Lung microvascular endothelial cell (primary cell): Measurements from ENCODE around the gene RBCK1. TPM values are rescaled to one million over a fixed set of nuclear protein-coding genes. Genes with fewer than 3 reads are reported as not detected.

Experiments
- DNase-seq, 2 donors: peaks; one replicate each; pipeline versions ENCODE4 v3.0.0 to v3.0.0-alpha.2; 2010; ENCODE audit warnings: low read depth in 2 of 2
- total RNA-seq: library from RNA; depleted of rRNA; stranded (reverse); fragments of >200 nt; gene quantifications from 2 replicates; pipeline ENCODE4 v1.2.1, GENCODE V29; 2014

The RBCK1 gene
- total RNA-seq, 1 donor from 2014 or later = 76.6 TPM

DNA sequence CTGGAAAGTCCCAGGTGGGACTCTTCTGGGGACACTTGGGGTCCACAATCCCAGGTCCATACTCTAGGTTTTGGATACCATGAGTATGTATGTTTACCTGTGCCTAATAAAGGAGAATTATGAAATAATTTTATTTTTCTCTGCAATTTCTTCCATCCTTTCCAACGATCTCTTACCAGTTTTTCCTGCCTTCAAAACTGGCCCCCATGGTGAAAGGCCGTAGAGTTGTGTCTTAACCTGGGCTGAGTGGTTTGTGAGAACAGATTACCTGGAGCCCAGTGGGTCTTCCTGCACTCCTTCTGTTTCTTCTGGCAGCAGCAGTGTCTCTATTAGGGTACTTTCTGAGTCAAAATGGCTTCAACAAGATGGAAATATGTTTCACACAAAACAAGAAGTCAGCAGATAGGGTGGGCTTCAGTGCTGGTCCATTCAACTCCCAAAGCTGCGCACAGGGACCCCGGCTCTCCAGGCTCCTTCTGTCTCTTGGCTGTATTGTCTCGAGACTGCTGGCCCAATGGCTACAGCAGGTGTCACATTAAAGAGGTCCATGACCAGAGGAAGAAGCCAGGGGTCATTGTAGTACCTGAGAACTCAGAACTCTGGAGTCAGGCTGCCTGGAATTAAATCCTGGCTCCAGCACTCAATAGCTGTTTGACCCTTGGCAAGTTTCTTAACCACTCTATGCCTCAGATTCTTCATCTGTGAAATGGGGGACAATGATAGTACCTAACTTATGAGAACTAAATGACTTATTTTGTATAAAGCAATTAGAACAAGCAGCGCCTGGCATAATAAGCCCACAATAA, 10.5 kb upstream of the RBCK1 start:
- no peak for DNase-seq

DNA sequence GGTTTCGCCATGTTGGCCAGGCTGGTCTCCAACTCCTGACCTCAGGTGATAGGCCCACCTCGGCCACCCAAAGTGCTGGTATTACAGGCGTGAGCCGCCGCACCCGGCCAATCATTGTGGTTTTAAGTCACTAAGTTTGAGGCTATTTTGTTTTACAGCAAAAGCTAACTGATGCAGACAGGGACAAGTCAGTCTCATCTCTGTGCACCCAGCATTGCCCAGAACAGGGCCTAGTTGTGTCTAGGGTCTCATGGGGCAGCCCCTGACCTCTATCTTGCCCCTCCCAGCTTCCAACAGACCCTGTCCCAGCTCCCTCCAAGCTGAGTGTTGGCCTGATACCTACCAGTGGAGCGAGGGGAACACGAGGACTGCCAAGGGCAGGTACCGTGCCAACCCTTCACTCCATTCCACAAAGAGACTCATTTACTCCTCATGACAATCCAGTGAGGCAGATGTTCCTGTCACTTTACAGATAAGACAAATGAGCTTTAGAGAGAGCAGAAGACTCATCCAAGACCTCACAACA, 8.9 kb upstream of the RBCK1 start:
- no peak for DNase-seq

DNA sequence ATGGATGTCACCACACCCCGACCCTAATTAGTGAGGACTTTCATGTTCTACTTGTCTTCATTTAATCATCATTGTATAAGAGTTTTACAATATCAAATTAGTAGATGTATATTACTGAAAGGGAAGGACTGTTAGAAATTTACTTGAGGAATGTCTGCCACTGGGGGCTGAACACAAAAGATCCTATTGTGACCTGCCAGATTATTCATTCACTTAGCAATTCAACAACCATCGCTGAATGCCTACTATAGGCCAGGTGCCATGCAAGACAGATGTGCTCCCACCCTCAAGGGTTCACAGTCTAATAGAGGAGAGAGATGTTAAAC, 8.0 kb upstream of the RBCK1 start:
- no peak for DNase-seq

DNA sequence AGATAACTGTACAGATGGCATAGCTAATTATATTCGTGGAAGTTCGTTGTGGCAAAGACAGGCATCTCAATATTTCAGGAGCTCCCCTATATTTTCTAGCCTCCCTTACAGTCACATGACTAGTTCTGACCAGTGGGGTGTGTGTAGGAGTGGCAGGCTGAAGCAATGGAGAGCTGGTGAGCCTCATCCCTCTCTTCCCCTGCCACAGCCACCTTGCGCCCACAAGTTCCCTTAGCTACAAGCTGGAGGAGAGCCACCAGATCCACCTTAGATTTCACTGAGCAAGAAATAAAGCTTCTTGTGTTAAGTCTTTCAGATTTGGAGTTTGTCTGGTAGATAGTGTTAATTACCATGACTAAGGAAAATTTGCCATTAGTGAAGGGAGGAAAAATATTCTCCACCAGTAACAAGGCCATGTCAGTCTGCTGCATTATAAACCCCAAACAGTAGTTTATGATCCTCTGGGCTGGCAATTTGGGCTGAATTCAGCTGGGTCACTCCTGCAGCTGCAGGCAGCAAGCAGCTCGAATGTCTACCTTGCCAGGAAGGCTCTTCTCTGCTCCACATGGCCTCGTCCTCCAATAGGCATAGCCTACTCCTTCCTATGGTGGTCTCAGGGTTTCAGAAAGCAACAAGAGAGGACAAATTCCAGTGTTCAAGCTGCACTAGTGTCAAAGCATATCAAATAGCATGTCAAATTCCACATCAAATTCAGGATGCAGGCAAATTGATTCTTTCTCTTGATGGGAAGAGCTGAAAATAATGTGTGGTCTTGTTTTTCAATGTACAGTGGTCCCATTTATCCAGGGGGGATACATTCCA, 7.4 kb upstream of the RBCK1 start:
- no peak for DNase-seq

DNA sequence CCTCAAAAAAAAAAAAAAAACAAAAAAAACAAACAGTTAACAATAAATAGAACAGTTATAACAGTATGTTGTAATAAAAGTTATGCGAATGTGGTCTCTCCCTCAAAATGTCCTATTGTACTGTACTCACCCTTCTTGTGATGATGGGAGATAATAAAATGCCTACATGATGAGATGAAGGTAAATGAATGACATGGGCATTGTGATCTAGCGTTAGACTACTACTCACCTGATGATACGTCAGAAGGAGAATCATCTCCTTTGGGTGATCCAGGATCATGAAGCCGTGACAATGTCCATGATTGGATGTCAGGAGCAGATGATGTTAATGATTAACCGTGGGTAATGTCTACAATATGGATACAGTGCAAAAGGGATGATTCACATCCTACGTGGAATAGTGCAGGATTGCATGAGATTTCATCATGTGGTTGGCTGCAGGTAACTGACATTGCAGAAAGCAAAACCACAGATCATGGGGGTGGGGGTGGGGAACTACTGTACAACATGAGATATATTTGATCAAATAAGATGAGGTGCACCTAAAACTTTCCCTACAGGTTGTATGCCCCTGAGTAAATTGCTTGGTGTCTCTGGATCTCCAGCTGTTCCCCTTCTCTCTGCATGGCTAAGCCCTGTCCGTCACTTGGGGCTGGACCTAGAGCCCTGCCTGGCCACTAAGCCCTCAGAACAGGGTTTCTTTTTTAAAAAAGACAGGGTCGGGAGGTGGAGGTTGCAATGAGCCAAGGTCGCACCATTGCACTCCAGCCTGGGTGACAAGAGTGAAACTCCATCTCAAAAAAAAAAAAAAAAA, 6.2 kb upstream of the RBCK1 start:
- DNase-seq = no peak

DNA sequence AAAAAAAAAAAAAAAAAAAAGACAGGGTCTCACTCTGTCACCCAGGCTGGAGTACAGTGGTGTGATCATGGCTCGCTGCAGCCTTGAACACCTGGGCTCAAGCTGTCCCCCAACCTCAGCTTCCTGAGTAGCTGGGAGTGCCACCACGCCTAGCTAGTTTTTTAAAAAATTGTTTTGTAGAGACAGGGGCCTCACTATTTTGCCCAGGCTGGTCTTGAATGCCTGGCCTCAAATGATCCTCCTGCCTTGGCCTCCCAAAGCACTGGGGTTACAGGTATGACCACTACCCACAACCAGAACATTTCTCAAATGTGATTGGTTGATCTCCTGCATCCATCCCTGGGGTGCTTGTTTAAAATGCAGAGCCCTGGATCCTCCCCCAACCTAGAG, 5.6 kb upstream of the RBCK1 start:
- no peak for DNase-seq

DNA sequence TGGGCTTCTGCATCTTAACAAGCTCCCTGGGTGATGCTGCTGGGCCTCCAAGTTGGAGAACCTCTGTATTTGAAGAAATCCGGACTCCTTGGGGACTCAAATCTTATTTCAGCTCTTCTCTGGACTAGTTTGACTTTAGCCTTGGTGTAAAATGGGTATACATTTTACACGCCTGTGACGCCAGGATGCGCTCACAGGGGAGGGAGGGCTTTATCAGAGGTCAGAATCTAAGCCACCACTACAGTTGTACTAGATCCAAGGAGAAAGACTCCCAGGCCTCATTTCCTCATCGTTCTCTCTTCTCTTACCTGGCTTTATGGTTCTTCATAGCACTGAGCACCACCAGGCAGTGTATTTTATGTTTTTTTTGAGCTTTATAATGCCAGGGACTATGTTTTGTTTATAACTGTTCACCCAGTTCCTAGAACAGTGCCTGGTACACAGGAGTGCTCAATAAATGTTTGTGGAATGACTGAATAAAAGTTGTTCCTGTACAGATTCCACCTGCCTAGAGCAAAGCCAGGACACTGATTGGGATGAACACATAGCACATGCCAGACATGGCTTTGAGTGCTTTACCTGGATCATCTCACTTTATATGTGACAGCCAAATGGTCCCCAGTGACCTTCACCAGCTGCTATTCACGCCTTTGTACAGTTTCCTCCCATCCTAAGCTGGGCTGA, 5.1 kb upstream of the RBCK1 start:
- DNase-seq = no peak

DNA sequence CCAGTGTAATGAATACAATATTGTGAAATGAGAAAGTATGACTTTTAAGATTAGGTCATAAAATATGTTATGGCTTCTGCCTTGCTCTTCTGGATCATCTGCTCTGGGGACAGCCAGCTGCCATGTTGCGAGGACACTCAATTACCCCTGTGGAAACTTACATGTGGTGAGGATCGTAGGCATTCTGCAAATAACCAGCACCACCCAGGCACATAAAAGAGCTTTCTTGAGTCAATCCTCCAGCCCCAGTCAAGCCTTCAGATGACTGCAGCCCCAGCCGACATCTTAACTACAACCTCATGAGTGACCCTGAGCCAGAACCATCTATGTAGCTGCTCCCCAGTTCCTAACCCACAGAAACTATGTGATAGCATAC, 4.5 kb upstream of the RBCK1 start:
- no peak for DNase-seq

DNA sequence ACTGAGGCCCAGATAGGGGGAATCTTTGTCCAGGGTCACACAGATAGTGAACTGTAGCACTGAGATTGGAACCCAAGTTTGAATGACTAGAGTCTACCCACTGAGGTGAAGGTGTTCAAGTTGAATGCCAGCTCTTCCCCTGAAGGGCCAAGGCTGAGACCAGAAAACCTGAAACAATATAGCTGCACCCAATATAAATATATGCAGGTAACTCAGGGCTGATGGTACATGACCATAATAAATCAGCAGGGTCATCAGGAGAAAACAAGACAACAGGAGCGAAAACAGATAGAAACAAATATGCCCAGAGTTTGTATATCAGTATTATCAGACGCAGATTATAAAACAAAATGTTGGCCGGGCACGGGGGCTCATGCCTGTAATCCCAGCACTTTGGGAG, 4.0 kb upstream of the RBCK1 start:
- no peak for DNase-seq

DNA sequence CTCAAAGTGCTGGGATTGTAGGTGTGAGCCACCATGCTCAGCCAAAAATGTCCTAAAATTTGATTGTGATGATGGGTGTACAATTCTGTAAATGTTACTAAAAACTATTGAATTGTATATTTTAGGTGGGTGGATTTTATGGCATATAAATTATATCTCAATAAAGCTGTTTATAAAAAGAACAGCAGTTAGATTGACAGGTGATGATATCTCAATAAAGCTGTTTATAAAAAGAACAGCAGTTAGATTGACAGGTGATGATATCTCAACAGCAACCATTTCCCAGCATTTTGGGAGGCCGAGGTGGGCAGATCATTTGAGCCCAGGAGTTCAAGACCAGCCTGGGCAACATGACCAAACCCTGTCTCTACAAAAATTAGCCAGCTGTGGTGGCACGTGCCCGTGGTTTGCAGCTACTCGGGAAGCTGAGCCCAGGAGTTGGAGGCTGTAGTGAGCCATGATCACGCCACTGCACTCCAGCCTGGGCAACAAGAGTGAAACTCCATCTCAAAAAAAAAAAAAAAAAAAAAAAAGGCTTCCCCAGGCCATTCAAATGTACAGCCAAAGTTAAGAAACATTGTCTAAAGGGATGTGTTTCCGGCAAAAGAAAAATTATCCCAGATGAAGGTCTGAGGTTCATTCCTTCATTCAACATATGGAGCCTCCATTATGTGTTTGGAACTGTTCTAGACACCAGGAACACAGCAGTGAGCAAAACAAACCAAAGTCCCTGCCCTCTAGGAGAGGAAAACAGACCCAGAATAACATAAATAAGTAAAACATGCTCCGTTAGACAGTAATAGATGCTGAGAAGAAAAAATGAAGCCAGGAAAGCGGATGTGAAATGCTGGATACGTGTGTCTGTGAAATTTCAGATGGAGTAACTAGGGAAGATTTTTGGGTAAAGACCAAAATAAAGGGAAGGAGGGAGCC, 1.6 kb upstream of the RBCK1 start:
- DNase-seq = no peak

DNA sequence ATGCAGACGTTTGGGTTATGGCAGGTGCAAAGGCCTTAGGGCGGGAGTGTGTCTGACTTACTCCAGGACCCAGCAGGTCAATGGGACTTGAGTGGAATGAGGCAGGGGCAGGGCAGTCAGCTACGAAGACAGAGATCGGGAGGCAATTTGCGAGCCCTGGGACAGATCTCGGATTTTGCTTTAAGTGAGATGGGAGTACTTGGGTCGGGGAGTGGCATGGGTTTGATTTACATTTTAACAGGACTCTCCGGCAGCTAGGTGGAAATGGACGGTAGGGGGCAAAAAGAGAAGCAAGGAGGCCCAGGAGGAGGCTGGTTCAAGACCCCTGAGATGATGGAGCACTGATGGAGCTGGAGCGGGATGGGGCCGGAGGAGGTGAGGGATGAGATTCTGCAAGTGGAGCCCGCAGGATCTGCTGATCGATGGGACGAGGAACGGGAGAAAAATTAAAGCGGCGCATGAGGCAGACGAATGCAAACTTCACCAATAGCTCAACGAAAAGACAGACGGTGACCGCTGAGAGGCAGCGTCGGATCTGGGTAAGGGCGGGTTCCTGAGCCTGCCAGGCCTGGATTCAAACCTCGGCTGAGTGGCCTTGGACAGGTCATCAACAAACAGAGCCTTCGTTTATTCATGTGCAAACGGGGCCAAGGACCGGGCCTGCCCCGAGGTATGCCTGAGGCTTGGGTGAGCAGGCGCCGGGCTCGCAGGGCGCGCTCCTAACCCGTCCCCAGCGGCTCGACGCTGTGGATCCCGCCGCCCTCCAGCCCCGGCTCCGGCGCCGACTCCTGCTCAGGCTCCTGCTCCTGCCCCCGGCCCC, 756 bp upstream of the RBCK1 start:
- DNase-seq = peak; percentile 77

DNA sequence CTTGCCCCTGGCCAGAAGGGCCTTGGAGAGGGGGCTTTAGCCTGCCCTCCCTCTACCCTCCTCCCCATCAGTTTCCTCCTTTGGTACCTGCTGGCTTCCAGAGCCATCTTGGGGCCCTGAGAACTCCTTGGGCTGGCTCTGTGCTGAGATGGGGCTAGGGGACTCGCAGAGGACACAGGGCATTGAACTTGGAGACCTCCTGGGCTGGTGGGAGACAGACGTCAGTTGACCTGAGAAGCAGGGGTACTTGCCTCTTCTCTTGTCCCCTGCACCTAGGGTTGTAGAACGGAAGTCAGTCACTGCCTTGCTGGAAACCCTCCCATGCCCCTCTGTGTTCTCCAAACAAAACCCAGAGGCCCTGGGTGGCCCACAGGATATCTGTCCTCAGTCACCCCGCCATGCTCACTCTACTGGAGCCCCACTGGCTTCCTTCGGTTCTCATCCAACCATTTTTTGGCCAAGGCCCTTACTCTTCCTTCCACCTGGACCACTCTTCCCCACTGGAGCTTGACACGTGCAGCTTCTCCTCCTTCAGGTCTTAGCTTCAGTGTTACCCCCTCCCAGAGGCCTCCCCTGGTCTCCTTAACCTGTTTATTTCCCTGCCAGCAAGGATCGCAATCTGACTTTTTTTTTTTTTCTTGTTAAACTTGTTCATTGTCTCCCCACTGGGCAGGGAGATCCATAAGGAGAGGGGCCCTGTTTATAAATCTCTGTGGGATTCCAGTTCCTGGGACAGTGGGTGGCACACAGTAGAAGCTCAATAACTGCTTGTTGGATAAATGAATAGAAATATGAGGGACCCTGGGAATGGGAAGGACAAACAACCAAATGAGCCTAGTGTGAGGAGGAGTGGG, 971 bp downstream of the RBCK1 start:
- peak in 1 of 2 donors; percentile 9 for DNase-seq

DNA sequence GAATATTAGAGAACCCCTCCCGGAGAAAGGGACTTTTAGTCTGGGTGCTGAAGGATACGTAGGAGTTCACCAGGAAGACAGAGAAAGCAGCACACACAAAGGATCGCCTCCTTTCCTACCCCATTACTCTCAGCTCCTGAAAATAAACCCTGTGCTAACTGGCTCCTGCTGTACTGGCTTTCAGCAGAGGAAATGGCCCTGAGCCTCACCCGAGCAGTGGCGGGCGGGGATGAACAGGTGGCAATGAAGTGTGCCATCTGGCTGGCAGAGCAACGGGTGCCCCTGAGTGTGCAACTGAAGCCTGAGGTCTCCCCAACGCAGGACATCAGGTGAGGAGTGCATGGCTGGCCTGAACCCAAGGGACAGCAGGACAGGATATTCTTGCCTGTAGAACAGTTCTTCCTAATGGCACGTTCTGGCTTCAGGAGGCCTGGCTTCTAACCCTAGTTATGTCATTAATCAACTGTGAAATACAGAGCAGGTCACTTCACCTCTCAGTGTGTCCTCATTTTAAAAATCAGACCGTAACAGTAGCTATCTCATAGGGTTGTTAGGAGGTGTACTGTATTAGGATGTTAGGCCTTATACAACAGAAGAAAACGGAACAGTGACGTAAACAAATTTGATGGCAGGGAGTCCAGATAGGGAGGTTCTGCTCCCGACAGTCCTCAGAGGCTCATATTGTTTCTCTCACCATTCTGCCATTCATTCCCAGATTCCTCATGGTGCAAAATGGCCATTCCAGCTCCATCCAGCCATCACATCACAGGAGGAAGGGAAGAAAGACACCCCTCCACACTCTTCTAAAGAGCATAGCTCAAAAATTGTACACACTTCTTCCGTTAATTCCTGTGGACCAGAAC, 1.8 kb downstream of the RBCK1 start:
- DNase-seq = peak in 1 of 2 donors; percentile 11

DNA sequence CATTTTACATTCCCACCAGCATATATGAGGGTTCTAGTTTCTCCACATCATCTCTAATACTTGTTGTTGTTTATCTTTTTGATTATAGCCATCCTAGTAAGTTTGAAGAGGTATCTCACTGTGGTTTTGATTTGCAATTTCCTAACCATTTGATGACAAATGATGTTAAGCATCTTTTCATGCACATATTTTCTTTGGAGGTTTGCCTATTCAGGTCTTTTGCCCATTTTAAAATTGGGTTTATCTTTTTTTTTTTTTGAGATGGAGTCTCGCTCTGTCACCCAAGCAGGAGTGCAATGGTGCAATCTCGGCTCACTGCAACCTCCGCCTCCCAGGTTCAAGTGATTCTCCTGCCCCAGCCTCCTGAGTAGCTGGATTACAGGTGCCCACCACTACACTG, 4.0 kb downstream of the RBCK1 start:
- DNase-seq = no peak

DNA sequence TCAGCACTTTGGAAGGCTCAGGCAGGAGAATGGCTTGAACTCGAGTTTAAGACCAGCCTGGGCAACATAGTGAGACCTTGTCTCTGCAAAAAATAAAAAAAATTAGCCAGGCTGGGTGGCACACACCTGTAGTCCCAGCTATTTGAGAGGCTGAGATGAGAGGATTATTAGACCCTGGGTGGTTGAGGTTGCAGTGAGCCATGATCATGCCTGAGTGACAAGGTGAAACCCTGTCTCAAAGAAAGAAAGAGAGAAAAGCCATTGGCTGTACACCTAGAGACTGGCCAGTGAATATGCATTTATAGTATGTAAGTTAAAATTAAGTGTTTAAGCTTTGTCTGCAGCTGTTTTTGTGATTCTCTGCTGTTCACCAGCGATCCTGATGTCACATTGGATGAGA, 6.1 kb downstream of the RBCK1 start:
- no peak for DNase-seq

DNA sequence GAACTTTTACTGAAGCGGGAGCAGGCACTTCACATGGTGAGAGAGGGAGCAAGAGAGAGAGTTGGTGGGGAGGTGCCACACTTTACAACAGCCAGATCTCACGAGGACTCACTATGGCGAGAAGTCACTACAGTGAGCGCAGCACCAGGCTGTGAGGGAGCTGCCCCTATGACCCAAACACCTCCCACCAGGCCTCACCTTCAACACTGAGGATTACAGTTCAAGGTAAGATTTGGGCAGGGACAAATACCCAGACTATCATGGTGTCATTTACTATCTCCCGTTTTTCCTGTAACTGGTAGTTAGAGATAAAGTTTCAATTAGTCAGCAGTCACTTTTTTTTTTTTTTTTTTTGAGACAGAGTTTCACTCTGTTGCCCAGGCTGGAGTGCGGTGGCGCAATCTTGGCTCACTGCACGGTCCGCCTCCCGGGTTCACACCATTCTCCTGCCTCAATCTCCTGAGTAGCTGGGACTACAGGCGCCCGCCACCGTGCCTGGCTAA, 7.8 kb downstream of the RBCK1 start:
- DNase-seq = no peak
